AG08396 (cell line): ENCODE data around the gene SUFU.
"Not testable (repeated sequence)": the region's sequence is repeated elsewhere in the genome, so short reads cannot be mapped to it uniquely, and the experiment has no call there.

ENCODE experiments used
- DNase-seq: peaks from one replicate; pipeline ENCODE4 v3.0.0; 2012; ENCODE audit warnings: low spot score, mixed read lengths

SUFU gene

DNA sequence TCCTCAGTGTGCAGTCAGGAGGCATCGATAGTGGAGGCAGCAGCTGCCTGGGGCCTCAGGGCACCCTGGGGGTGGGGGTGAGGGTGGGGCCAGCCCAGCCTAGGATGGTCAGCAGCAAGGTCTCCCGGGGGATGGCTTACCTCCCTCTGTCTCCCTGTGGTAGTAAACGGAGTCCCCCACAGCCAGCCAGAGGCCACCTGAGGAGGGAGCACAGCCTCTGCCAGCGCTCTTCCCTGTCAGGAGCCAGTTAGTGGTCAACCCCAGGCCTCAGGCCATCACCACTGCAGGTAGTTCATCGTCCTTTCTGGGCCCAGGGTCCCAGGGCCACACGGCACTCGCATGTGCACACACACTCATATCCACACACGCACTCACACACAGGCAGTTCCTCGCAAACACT lies 23.4 kb upstream of the SUFU start:
- no peak for DNase-seq

DNA sequence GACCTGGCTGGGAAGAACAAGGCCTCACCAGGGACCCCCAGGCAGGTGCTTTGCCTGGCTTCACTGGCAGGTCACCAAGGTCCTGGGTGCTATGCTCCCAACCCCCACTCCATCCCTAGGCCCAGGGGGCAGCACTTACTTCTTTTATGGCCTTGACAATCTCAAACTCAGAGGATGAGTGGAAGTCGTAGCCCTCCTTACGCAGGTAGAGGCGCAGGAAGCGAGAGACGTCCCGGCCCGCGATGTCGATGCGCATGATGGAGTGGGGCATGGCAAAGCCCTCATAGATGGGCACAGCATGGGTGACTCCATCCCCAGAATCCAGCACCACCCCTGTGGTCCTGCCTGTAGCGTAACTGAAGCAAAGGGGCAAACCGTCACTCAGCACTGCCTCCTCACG lies 19.8 kb upstream of the SUFU start:
- DNase-seq = no peak

DNA sequence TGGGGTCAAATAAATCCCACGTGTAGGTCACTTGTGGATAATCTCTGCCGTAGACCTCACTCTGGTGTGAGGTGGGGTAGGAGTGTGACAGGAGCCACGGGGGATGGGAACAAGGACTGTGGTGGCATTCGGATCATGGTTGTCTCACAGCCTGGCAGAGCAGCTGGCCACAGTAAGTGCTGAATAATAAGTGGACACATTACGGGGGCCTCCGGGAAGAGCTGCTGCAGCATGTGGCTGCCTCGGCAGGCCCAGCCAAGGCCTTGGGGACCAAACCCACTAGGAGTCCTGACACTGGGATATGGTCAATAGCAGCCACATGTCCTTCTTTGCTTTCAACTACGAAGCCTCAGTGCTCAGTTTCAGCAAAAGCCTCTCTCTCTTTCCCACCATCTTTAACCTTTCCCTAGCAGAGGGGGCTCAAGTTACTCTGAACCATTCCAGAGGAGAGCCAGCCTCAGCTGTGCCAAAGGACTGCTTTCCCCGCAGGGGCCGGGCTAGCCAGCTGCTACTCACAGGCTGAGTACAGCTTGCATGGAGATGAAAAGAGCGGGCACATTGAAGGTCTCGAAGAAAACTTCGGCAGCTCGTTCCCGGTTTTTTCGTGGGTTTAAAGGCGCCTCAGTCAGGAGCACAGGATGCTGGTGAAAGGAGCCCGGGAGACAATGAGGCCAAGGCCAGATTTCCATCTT lies 18.5 kb upstream of the SUFU start:
- DNase-seq = no peak

GRCh38 chr10:102491136-102491535 lies 12.6 kb upstream of the SUFU start:
- DNase-seq = no peak

GRCh38 chr10:102492344-102492939 lies 11.3 kb upstream of the SUFU start:
- DNase-seq = no peak

- DNase-seq = no peak
These were observed 10.8 kb upstream of the SUFU start for GRCh38 chr10:102492983-102493382.

DNA sequence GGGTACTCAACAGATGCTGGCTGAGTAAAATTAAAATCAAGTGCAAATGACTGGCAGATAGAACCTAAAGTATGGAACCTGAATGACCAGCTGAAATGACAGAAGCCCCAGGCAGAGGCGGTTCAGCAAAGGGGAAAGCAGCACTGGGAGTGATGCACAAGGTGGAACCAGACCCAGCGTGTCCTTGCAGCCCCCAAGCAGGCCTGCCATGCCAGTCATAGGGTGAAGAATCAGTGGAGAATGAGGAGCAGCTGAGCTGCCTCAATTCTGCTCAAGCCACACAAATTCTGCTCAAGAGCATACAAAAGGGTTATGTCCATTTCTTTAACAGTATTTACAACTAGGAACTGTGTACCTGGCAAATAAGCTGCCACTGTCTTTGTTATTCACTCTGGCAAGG lies 10.0 kb upstream of the SUFU start:
- DNase-seq = no peak

GRCh38 chr10:102497545-102497944 lies 6.2 kb upstream of the SUFU start:
- DNase-seq = no peak

DNA sequence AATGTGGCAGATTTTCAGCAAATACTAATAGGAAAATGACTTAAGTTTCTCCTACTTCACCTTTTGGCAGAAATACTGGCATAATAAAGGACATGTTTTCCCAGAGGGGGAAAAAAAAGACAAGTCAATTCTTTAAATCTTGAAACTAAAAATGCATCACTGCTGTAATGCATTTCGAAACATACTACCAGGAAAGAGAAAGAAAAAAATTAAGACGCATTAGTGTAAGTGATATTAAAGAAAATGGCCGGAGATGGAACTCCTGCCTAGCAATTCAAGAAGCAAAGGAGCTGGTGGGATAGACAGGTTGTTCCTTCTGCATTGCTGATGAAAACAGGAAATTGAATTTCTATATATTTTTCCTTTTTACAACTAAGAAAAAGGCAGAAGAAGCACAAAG lies 4.4 kb upstream of the SUFU start:
- DNase-seq = no peak

GRCh38 chr10:102500686-102501085 lies 3.1 kb upstream of the SUFU start:
- DNase-seq = not testable (repeated sequence)

DNA sequence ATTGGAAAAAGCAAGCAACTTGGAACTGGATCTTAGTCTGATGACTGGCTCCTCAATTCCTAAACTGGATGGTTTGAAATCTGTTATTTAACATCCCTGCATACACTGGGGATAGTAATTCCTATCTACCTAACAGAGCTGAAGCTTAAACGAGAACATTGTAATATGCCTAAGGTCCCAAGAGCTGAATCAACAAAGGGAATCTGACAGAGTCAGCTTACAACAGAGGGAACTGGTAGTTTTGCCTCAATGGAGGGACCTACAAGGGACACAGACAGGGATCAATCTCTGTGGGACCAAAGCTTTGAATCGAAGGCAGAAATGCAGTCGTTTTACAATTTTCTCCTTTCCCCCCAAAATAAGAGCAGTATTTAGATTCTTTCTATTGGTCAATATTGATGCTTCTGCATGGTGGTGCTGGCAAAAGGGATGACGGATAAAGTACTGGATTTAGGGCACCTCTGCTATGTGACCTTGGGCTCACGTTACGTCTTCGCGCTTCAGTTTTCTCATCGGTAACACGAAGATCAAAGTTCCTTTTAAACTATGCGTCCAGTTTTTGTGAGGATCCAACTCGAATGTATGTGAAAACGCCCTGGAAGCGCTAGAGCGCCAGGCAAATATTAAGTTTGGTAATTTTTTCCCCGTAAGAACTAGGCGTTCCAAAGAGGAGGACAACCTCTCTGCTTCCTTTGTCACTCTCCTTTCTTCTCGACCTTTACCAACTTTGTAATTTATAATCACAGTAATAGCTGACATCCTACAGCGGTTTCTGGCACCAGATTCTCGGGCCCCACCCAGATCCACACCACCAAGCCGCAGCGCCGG lies 2.4 kb upstream of the SUFU start:
- DNase-seq = no peak

- DNase-seq = peak; percentile 97
These were observed 1.8 kb upstream of the SUFU start for GRCh38 chr10:102502029-102502336.

GRCh38 chr10:102502337-102503151 lies 1.2 kb upstream of the SUFU start, which contains the start of gene ACTR1A:
TSS of gene ACTR1A (minus strand) at chr10:102502712. CDS start at chr10:102502647, 65 bp downstream.
- peak; percentile 91 for DNase-seq

DNA sequence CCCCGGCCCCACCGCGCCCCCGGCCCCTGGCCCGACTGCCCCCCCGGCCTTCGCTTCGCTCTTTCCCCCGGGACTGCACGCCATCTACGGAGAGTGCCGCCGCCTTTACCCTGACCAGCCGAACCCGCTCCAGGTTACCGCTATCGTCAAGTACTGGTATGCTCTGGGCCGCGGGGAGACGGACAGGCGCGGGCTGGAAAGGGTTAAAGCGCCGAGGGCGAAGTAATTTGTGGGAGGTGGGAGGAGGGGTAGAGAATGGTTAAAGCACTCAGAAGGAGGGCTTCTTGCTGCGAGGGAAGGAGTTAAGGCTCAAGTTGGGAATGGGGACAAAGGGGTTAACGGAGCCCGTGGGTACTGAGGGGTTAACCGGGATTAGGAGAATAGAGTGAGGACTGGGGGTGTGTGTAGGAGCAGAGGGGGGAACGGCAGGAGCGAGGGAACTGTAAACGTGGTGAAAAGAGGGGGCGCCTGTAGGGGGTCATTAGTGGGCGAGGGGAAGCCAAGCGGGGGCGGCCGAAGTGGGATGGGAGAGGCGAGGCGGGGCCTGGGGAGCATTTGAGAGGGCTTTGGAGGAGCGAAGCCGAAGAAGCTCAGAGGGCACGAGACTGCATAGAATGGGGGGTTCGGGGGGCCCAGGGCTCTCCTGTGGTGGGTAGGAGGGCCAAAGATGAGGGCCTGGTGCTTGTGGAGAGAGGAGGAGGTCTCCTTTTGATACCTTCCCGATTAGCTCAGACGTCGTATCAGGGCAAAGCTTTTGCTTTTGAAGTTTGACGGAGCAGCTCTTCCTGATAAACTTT lies 605 bp downstream of the SUFU start:
- DNase-seq = no peak

GRCh38 chr10:102504976-102505300 lies 1.2 kb downstream of the SUFU start:
- no peak for DNase-seq

DNA sequence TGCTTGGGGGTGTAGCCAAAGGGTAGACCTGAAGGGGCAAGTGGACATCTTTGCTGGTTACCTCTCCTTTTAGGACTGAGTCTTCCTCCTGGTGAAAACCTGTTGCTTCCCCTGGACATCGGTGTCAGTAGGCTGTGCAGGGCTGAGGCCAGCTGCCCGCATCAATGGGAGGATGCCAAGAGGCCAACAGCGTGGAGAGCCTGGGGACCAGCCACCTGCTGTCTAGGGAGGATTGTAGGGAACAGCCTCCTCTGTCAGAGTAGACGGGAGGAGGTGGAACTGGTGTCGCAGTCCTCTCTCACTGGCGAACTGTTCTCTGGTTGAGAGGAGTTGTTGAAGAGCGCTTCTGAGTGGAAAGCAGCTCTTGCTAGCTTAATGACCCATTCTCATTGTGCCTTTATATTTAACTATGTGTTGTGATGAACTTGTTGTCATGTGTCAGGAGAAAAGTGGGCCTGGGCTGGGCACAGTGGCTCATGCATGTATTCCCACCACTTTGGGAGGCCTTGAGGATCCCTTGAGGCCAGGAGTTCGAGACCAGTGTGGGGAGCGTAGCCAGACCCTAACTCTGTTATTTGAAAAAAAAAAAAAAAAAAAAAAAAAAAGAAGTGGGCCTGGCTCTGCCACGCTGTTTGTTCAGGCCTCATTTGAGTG lies 1.8 kb downstream of the SUFU start:
- no peak for DNase-seq

DNA sequence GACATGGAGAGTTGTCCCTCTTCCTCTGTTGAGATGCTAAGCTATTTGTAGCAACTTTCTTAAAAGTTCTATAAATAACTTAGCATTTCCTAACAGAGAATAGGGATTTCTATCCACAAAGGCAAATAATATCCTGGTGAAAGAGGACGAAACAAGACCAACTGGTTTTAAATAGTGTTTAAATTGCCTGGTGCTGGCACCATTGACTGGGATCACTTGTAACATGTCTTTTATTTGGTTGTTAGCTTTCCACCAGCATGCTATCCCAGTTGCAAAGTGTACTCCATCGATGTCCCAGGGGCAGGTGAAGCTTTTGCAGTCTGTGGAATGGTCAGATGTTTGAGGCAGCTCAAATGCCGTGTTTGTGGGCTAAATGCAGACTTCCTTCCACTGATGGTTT lies 3.7 kb downstream of the SUFU start:
- no peak for DNase-seq

DNA sequence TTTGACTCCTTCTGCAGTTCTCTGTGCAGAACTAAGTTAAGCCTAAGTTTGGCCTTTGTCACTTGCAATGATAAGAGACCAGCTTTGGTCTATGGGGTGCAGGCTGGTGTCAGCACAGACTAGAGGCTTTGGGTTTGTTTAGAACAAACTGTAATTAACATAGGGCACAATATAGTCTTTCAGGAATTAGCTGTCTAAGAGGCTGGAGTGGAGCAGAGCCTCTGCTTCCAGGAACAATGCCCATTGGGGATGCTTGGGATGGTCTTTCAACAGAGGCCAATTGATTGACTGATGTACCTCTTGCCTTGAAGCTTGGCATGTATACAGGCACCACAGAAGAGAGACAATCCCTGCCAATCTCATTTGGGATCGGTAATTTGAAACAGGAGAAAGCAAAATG lies 4.7 kb downstream of the SUFU start:
- DNase-seq = no peak

DNA sequence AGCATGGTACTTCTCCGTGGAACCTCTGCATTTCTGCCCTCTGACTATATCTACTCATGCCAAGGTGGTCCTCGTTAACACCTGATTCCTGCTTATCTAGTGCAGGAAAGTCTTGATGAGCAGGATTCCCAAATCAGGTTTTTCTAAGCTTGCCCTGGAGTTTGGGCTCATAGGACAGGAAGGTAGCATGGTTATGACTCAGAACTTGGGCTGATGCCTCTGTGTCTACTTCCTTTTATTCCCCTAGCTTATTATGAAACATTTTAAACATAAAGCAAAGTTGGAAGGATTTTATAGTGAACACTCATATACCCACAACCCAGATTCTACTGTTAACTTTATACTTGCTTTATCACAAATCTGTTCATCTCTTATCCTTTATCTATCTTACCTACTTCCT lies 5.6 kb downstream of the SUFU start:
- peak; percentile 44 for DNase-seq

DNA sequence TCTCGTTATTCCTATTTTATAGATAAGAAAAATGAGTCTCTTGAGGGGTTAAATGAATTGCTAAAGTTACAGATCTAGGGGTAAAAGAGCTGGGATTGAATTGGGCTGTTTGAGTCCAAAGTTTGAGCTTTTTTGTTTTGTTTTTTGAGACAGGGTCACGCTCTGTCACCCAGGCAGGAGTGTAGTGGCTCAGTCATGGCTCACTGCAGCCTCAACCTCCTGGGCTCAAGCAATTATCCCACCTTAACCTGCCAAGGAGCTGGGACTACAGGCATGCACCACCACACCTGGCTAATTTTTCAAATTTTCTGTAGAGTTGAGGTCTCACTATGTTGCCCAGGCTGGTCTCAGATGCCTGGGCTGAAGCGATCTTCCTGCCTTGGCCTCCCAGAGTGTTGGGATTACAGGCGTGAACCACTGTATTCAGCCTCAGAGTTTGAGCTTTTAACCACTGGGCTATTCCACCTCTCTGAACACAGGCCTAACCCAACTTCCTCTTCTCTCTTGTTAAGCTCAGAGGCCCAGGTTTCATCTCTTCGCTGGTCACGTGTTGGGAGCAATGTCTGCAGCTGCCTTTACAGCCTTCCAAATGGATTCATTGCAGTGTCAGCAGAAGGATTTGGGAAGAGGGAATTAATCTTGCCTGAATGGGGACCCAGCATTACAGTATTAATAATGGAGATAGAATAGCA lies 8.0 kb downstream of the SUFU start:
- DNase-seq = no peak
